Skeletal muscle satellite cell (primary cell): Measurements from ENCODE around the gene IL1R2. TPM values are rescaled to one million over a fixed set of nuclear protein-coding genes. Genes with fewer than 3 reads are reported as not detected.

ENCODE experiments used
- H3K27me3 ChIP-seq: 2 replicates; pipeline ENCODE4 v1.7.0; 2013; ENCODE audit warnings: low read length; ENCODE audit not compliant: control insufficient read depth, insufficient read depth
- H3K36me3 ChIP-seq: 2 replicates; pipeline ENCODE4 v1.7.0; 2013; ENCODE audit warnings: mild to moderate bottlenecking, control low read depth, low read length; ENCODE audit not compliant: insufficient read depth
- H3K4me1 ChIP-seq: 2 replicates; pipeline ENCODE4 v1.7.0; 2013; ENCODE audit warnings: low read length; ENCODE audit not compliant: control insufficient read depth, insufficient read depth
- H3K4me2 ChIP-seq: 2 replicates; pipeline ENCODE4 v1.7.0; 2013; ENCODE audit warnings: mild to moderate bottlenecking, low read length
- H3K4me3 ChIP-seq: 2 replicates; pipeline ENCODE4 v1.7.0; 2013; ENCODE audit warnings: low read length
- H3K9ac ChIP-seq: 2 replicates; pipeline ENCODE4 v1.7.0; 2013; ENCODE audit warnings: mild to moderate bottlenecking, low read depth, low read length, moderate library complexity
- H3K9me3 ChIP-seq: replicated peaks from 2 replicates; pipeline ENCODE4 v1.7.0; 2013; ENCODE audit warnings: mild to moderate bottlenecking, control low read depth, low read length
- total RNA-seq: library from RNA; depleted of rRNA; stranded (reverse); fragments of >200 nt; gene quantifications from 2 replicates; pipeline ENCODE4 v1.2.3, GENCODE V29; 2012; rRNA removed

The IL1R2 gene
- 0.76 and 1.5 TPM in 2 replicates for total RNA-seq

DNA sequence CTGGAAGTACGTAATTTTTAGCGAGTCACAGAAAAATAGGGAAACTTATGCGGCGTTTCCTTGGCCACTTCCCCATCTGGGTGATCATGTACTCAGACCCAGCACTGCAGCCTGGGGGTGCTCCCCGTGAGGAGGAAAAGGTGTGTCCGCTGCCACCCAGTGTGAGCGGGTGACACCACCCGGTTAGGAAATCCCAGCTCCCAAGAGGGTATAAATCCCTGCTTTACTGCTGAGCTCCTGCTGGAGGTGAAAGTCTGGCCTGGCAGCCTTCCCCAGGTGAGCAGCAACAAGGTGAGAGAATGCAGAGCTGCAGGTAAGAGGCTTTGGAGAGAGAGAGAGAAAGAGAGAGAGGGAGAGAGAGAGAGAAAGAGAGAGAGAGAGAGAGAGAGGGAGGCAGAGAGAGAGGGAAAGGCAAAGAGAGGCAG lies at the start of gene IL1R2:
TSS of gene IL1R2 (plus strand) at position 240 of the 425 bp plus-strand sequence. CDS start 16,616 bp downstream, outside the sequence.
- H3K9ac ChIP-seq = no peak within 1 kb of the TSS
- H3K27me3 ChIP-seq = peaks cover 69% of the 10 kb centered on the region
- H3K4me2 ChIP-seq = no peak within 1 kb of the TSS
- no peaks in the 10 kb centered on the region for H3K36me3 ChIP-seq
- H3K4me1 ChIP-seq = no peaks in the 10 kb centered on the region
- no peak within 1 kb of the TSS for H3K4me3 ChIP-seq
- H3K9me3 ChIP-seq = no peaks in the 10 kb centered on the region

DNA sequence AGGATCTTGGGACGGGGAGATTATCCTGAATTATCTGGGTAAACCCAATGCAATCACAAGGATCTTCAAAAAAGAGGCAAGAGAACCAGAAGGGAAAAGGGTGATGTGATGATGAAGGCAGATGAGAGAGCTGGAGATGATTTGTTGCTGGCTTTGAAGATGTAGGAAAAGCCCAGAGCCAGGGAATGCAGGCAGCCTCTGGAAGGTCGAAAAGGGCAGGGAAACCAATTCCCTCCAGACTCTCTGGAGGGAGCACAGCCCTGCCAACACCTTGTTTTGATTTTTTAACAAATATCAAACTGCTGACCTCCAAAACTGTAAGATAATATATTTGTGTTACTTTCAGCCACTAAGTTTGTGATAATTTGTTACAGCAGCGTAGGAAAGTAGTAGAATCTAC lies 48.9 kb upstream of the IL1R2 start:
- Histone ChIP-seq H3K27me3 (peaks cover 7% of the 10 kb centered on the region), H3K4me1 (no peaks in the 10 kb centered on the region), H3K9me3 (no peaks in the 10 kb centered on the region), H3K9ac (no peak overlapping the region), H3K4me3 (no peak overlapping the region), H3K36me3 (no peaks in the 10 kb centered on the region), H3K4me2 (no peak overlapping the region)

DNA sequence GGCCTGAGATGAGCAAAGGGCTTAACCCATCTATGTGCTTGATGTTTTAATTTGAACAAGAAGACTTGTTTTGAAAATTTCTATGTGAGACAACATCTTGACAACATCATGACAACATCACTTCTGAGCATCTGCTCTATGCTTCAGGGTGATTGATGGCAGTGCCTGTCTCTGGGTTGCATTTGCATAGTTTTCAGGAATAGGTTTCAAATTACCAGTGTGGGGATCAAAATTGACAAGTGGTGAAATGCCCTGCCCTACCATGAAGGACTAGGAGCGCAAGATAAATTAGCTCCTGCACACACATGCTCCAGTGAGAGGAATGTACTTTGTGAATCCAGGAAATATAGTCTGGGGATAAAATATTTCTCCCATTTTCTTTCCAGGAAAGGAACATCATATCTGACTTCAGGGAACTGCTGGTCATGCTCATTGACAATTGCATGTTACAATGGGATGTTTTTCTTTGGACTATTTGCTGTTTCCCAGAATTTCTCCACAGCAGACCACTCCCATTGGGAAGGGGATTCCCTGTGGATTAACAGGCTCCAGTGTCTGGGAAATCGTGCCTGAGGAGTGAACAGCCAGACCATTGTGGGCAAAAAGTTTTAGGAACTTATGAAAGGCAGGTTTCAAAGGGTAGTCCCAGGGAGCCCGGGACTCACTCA lies 45.3 kb upstream of the IL1R2 start:
- no peak overlapping the region for H3K4me3 ChIP-seq
- no peak overlapping the region for H3K9ac ChIP-seq
- no peaks in the 10 kb centered on the region for H3K4me1 ChIP-seq
- peaks cover 7% of the 10 kb centered on the region for H3K27me3 ChIP-seq
- H3K4me2 ChIP-seq = no peak overlapping the region
- H3K9me3 ChIP-seq = no peaks in the 10 kb centered on the region
- H3K36me3 ChIP-seq = no peaks in the 10 kb centered on the region

DNA sequence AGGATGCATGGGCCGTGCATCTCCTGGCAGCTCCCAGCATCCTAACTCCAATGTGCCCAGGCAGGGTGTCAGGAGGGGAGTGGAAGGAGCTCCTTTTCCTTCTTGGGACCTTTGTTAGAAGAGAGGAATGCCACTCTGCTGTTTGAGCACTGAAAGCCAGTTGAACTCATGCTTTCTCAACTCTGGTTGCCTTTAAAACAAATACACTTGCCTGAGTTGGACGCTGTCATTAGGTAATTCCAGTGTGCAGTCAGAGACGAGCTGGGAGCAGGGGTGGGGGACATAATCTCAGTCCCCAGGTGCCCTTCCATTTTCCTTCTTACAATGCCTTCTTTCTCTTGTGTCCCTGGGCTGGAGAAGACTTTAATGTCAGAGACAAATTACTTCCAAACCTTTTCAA lies 44.4 kb upstream of the IL1R2 start:
- no peak overlapping the region for H3K4me2 ChIP-seq
- no peaks in the 10 kb centered on the region for H3K36me3 ChIP-seq
- no peaks in the 10 kb centered on the region for H3K4me1 ChIP-seq
- no peak overlapping the region for H3K4me3 ChIP-seq
- H3K9ac ChIP-seq = no peak overlapping the region
- H3K27me3 ChIP-seq = peaks cover 2% of the 10 kb centered on the region
- no peaks in the 10 kb centered on the region for H3K9me3 ChIP-seq

GRCh38 chr2:101948625-101949155 lies 43.1 kb upstream of the IL1R2 start:
- Histone ChIP-seq H3K9me3 (no peaks in the 10 kb centered on the region), H3K4me3 (no peak overlapping the region), H3K9ac (no peak overlapping the region), H3K4me2 (no peak overlapping the region), H3K36me3 (no peaks in the 10 kb centered on the region), H3K4me1 (no peaks in the 10 kb centered on the region), H3K27me3 (no peaks in the 10 kb centered on the region)

- H3K27me3 ChIP-seq = no peaks in the 10 kb centered on the region
- H3K4me3 ChIP-seq = no peak overlapping the region
- H3K4me2 ChIP-seq = no peak overlapping the region
- H3K9me3 ChIP-seq = no peaks in the 10 kb centered on the region
- no peak overlapping the region for H3K9ac ChIP-seq
- H3K4me1 ChIP-seq = no peaks in the 10 kb centered on the region
- H3K36me3 ChIP-seq = no peaks in the 10 kb centered on the region
Measured at GRCh38 chr2:101949304-101949703, 42.5 kb upstream of the IL1R2 start.

DNA sequence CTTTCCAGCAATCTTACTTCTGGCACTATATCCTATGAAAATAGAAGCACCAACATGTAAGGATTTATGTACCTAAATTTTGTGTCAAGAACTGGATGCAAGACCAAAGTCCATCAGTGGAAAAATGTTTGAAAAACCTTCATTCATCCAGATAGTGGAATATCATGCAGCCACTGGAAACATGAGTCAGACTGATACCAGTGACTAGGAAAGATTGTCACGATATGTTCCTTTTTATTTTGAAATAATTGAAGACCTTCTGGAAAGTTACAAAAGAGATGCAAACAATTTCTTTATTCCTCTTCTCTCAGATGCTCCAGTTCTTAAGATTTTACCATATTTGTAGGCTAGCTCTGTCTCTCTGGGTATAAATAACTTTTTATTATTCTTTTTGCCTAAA lies 40.5 kb upstream of the IL1R2 start:
- H3K4me3 ChIP-seq = no peak overlapping the region
- no peak overlapping the region for H3K9ac ChIP-seq
- H3K9me3 ChIP-seq = no peaks in the 10 kb centered on the region
- no peaks in the 10 kb centered on the region for H3K4me1 ChIP-seq
- no peak overlapping the region for H3K4me2 ChIP-seq
- no peaks in the 10 kb centered on the region for H3K36me3 ChIP-seq
- no peaks in the 10 kb centered on the region for H3K27me3 ChIP-seq

DNA sequence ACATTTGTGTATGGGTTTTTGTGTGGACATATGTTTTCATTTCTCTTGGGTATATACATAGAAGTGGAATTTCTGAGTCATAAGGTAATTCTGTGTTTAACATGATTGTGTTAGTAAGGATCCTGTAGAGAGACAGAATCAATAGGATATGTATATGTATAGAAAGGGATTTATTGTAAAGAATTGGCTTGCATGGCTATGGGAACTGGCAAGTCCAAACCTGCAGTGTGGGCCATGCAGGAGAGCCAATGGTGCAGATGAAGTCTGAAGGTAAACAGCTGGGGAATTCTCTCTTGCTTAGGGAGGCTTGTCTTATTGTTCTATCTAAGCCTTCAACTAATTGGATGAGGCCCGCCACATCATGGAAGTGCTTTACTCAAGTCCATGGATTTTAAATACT lies 39.2 kb upstream of the IL1R2 start:
- no peaks in the 10 kb centered on the region for H3K9me3 ChIP-seq
- H3K9ac ChIP-seq = no peak overlapping the region
- no peak overlapping the region for H3K4me3 ChIP-seq
- H3K36me3 ChIP-seq = no peaks in the 10 kb centered on the region
- no peaks in the 10 kb centered on the region for H3K27me3 ChIP-seq
- no peaks in the 10 kb centered on the region for H3K4me1 ChIP-seq
- H3K4me2 ChIP-seq = no peak overlapping the region

GRCh38 chr2:101956465-101957438 lies 35.0 kb upstream of the IL1R2 start:
- Histone ChIP-seq H3K9ac (no peak overlapping the region), H3K9me3 (no peaks in the 10 kb centered on the region), H3K4me1 (peaks cover 7% of the 10 kb centered on the region), H3K4me3 (no peak overlapping the region), H3K27me3 (no peaks in the 10 kb centered on the region), H3K4me2 (no peak overlapping the region), H3K36me3 (no peaks in the 10 kb centered on the region)

DNA sequence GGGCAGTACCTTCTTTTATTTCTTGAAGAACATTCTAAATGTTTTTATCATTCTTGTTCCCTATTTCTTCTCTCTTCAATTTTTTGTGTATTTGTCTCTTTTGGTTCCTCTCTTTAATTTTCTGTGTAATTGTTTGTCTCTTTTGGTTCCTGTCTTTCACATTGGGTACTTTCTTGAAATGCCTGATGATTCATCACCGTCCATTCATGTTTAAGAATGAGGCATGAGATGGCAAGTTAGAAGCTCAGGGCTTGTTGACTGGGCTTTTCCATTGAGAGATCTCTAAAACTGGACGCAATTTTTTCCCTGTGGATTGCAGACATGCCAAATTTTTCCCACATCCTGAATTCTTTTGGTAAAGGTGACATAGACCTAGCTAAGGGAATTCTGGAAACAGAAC lies 33.7 kb upstream of the IL1R2 start:
- Histone ChIP-seq H3K36me3 (no peaks in the 10 kb centered on the region), H3K4me2 (no peak overlapping the region), H3K27me3 (peaks cover 5% of the 10 kb centered on the region), H3K4me1 (peaks cover 10% of the 10 kb centered on the region), H3K4me3 (no peak overlapping the region), H3K9me3 (no peaks in the 10 kb centered on the region), H3K9ac (no peak overlapping the region)

GRCh38 chr2:101960819-101961337 lies 30.9 kb upstream of the IL1R2 start:
- Histone ChIP-seq H3K36me3 (no peaks in the 10 kb centered on the region), H3K4me1 (peaks cover 10% of the 10 kb centered on the region), H3K27me3 (peaks cover 5% of the 10 kb centered on the region), H3K9ac (no peak overlapping the region), H3K4me2 (no peak overlapping the region), H3K4me3 (no peak overlapping the region), H3K9me3 (no peaks in the 10 kb centered on the region)
